Epidermal melanocyte (primary cell): ENCODE measurements around the gene NR6A1.

Experiments
- DNase-seq: peaks from one replicate; pipeline ENCODE4 v3.0.0; 2011; ENCODE audit warnings: low spot score; ENCODE audit not compliant: insufficient read length

Gene NR6A1

DNA sequence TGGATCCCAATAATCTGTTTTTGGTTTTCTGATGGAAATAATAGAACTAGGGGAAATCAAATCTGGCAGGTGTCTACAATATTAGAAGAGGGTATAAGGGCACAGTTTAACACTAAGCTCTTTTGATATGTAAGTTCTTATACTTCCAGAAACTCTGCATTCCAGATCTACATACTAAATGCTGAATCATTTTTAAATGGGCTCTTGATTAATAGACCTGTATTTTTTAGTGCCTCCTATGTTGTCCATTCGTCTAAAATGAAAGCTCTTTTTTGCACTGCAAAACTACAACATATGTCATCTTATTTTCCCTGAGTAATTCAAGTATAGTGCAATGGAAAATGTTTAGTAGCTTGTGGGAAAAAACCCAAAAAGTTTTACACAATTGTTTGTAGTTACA lies 44.2 kb downstream of the NR6A1 start:
- DNase-seq = no peak

DNA sequence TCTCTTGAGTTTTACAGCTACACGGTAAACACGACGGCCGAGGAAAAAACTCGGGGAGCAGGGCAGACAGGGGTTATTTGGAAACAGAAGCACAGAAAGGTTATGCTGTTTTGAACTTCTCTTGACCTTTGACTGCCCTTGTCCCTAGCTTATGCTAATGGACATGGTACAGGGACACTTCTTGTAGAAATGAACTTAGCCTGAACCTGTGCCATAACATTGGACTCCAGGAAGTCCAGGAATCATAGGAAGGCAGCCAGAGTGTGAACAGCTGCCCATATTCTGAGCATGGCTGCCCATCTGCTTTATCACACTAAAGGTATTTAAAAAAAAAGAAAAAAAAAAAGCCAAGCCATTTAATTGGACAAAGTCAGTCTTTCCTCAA lies 46.1 kb downstream of the NR6A1 start:
- DNase-seq = no peak

DNA sequence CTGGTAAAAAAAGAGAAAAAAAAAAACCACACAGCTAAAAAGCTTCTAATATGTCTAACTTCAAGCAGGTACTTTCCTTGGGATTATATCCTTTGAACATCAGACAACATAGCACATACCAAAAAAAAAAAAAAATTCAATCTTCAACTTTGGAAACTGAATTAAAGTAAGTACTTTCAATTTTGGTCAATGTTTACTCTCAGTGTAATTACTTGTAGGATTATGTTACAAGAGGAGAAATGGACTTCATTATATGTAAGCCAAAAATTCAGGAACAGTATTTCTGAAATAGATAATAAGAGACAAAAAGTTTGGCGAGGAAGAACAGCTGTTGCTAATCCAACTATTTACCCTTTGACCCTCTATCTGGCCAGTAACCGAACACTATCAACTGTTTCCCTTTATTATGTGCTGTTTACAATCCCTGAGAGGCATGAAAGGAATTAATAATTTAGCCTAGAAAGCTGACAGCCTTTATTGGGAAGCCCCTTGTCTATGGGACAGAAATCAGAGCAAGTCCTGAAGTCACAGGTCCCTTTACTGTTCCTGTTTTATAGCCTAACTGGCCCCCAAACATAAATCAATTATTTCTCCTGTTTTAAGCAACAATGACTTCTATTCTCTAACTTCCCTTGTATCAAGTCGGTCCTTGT lies 46.6 kb downstream of the NR6A1 start:
- DNase-seq = no peak

DNA sequence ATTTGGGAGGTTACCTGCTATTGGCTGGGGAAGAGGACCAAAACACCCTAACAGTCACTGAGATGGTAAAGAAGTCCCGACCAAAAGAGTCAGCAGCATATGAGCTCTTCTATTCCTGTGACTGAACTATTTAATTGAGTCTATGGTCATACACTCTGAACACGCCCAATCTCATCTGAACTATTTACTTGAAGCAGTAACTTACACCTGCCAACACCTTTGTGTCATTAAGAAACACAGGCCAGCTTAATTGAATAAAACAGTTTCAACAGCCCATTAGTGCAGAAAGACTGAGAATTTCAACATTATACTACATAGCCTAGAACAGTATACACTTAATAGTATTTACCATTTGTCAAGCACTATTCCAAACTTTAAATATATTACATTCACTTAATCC lies 47.8 kb downstream of the NR6A1 start:
- no peak for DNase-seq

GRCh38 chr9:124721109-124721906 lies 49.8 kb downstream of the NR6A1 start:
- DNase-seq = no peak

DNA sequence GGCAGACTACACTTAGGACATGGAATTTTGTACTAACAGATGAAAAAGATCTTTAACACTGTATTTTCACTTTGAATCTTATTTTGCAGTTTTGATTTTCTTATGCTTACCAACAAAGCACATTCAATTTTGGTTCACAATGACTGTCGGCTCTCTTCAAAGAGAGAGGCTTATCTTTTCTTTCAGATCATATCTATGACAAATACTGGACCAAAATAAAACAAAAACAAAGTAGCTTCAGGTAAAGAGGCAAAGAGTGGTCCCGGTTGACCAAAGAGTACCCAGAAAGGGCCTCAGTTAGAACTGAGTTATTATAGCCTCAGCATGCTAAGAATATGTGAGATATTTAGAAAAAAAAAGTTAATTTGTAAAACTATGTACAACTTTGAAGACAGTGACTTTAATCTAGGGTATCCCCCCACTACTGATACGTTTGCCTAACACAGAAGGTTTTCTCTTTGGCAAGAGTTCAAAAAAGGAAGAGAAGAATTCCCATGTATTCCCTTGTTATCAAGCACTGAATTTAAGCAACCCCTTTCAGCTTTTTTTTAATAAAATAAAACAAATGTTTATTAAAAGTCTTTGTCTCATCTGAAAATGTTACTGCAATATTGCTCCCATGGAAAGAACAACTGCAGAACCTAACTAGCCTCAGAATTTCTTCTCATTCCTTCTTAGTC lies 50.5 kb downstream of the NR6A1 start:
- no peak for DNase-seq

- DNase-seq = no peak
These were observed 52.2 kb downstream of the NR6A1 start for GRCh38 chr9:124718928-124719327.

DNA sequence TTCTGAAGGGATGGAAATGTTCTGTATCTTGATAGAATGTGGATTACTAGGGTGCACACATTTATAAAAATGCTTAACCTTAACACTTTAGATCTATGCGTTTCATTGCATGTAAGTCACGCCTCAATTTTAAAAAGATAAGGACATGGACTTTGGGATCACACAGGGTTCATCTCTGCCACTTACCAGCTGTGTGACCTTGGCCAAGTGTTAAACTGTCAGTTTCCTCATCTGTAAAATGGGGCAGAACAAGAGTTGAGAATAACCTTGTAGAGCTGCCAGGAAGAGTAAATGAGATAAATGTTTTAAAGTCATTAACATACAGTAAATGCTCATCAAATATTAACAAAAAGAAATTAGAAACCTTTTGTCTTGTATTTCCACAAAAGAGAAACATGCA lies 53.5 kb downstream of the NR6A1 start:
- DNase-seq = no peak

DNA sequence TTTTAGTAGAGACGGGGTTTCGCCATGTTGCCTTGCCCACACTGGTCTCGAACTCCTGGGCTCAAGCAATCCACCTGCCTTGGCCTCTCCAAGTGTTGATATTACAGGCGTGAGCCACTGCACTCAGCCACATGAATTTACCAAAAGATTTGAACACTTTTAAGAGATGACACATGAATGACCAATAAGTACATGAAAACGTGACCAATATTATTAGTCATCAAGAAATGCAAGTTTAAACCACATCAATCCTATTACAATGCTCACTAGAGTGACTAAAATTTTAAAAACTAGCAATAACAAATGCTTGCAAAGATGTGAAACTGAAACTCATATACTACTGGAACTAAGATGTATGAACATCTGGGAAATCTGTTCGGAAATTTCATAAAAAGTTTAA lies 54.3 kb downstream of the NR6A1 start:
- DNase-seq = no peak

- DNase-seq = no peak
These were observed 60.3 kb downstream of the NR6A1 start for GRCh38 chr9:124710766-124711165.

DNA sequence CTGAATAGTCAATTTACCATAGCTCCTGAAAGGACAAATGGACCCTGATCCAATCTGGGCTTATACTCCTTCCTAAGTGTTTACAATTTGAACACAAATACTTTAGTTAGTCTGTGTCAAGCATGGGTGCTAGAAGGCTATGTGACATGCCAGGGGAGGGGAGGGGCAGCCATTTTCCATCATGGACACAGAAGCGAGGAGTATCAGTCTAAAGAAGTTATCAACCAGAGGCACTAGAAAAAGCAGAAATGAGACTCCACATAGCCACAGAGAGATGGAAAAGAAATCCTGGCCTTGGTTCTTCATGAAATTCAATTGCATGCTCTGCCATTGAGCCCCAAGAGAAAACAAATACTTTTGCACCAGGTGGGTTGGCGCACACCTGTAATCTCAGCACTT lies 61.8 kb downstream of the NR6A1 start:
- no peak for DNase-seq

GRCh38 chr9:124708633-124709291 lies 62.3 kb downstream of the NR6A1 start:
- DNase-seq = no peak

GRCh38 chr9:124708074-124708473 lies 63.0 kb downstream of the NR6A1 start:
- no peak for DNase-seq

DNA sequence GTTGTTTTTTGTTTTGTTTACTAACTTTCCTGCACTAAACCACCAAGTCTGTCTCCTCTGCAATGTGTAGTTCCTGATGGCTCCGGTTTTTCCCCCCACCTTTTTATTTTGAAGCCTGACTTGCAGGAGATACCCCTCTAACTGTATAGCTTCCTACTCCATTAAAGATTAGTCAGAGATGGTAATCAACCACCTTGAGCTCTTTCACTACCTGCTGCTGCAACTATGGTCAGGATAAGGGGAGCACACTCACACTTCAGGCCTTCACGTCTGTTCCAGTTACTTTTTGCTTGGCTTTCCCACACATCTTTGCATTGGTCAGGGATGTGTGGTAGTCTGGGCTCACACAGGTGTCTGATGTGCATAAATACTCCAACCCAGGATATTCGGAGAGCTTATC lies 63.4 kb downstream of the NR6A1 start:
- DNase-seq = no peak

GRCh38 chr9:124706685-124707084 lies 64.4 kb downstream of the NR6A1 start:
- DNase-seq = no peak

DNA sequence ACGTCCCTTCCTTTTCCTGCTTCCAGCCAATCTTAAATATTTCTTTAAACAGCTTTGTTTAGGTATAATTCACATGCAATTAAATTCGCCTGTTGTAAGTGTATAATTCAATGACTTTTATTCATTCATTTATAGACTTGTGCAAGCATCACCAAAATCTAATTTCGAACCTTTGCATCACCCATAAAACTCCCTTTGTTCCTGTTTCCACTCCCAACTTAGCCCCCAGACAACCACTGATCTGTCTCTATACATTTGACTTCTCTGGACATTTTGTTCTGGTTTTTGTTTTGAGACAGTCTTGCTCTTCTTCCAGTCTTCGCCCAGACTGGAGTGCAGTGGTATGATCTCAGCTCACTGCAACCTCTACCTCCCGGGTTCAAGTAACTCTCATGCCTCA lies 71.5 kb downstream of the NR6A1 start:
- no peak for DNase-seq

GRCh38 chr9:124698265-124698664 lies 72.8 kb downstream of the NR6A1 start:
- DNase-seq = no peak

GRCh38 chr9:124697326-124698200 lies 73.5 kb downstream of the NR6A1 start:
- no peak for DNase-seq

DNA sequence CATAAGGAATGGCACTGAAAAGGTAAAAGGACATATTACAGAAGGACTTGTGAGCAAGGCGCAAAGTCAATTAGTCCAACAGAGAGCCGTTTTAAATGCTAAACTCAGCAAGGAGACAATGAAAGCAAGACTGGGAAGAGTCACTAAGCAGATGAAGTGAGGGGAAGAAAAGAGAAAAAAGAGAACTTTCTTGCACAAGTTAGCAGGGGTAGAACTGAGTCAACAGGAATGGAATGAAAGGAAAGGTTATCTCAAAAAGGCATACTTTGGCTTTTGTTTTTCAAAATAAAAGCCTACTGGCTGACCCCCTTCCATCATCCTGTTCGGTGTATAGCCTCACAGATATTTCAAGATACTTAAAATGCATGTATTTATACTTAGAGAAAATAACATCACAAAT lies 75.0 kb downstream of the NR6A1 start:
- DNase-seq = no peak

GRCh38 chr9:124695280-124695890 lies 75.7 kb downstream of the NR6A1 start:
- DNase-seq = no peak
